H1 (cell line): ENCODE data around the gene MAML1. TPM values are rescaled to one million over a fixed set of nuclear protein-coding genes. Genes with fewer than 3 reads are reported as not detected.

Experiments
- CTCF ChIA-PET: fragments of 300-600 bp; sonication (Branson Sonifier 250); formaldehyde crosslinking; loops from one replicate; lab custom pipeline; 2021; ENCODE audit not compliant: partially characterized antibody; lab: Charles Lee
- POLR2A ChIA-PET: fragments of 300-600 bp; sonication (Branson Sonifier 250); formaldehyde crosslinking; loops from one replicate; lab custom pipeline; 2021; ENCODE audit warnings: inconsistent platforms; ENCODE audit not compliant: partially characterized antibody; lab: Charles Lee
- DNase-seq, 2 experiments: peaks; one replicate each; pipeline versions ENCODE4 v3.0.0 to v3.0.0-alpha.2; 2010 to 2022; ENCODE audit warnings: low spot score in 2 of 2, low read depth in 1 of 2, mixed read lengths in 1 of 2
- FAIRE-seq: peaks from 2 replicates; lab custom pipeline; 2011; peaks lifted over from hg19 to GRCh38; lab: Jason Lieb, UNC
- H2AFZ ChIP-seq: 2 replicates; pipeline ENCODE4 v1.8.1; 2012; ENCODE audit warnings: low read length, inconsistent platforms
- H2AK5ac ChIP-seq: 2 replicates; pipeline ENCODE4 v1.6.1; 2013; ENCODE audit warnings: low read depth, low read length
- H2BK120ac ChIP-seq: replicated peaks from 2 replicates; pipeline ENCODE3; 2013; ENCODE audit warnings: low read depth, low read length, inconsistent platforms
- H2BK12ac ChIP-seq: 2 replicates; pipeline ENCODE4 v1.6.1; 2013; ENCODE audit warnings: low read depth, low read length
- H2BK15ac ChIP-seq: 2 replicates; pipeline ENCODE4 v1.6.1; 2013; ENCODE audit warnings: low read length
- H2BK20ac ChIP-seq: 2 replicates; pipeline ENCODE4 v1.6.1; 2013; ENCODE audit warnings: low read length
- H2BK5ac ChIP-seq: 2 replicates; pipeline ENCODE4 v1.6.1; 2013; ENCODE audit warnings: low read depth, low read length
- H3K14ac ChIP-seq: 2 replicates; pipeline ENCODE4 v1.6.1; 2013; ENCODE audit warnings: inconsistent platforms; ENCODE audit not compliant: insufficient read length
- H3K18ac ChIP-seq: 2 replicates; pipeline ENCODE4 v1.6.1; 2013; ENCODE audit warnings: low read length; ENCODE audit errors: extremely low read depth
- H3K23ac ChIP-seq: 2 replicates; pipeline ENCODE4 v1.6.1; 2013; ENCODE audit warnings: inconsistent platforms; ENCODE audit not compliant: insufficient read length
- H3K23me2 ChIP-seq: 2 replicates; pipeline ENCODE4 v1.6.1; 2013; ENCODE audit warnings: low read depth, low read length
- H3K27ac ChIP-seq: 2 replicates; pipeline ENCODE4 v1.6.1; 2011; ENCODE audit warnings: low read depth, low read length, inconsistent platforms
- H3K27me3 ChIP-seq, 4 experiments: replicated peaks in 1 of 4; 1 replicate in 1 of 4; 2 replicates in 3 of 4; pipeline versions ENCODE4 v1.6.1 to v1.8.1; 2011 to 2013; ENCODE audit warnings: low read length in 3 of 4, mild to moderate bottlenecking in 3 of 4, inconsistent platforms in 2 of 4, mixed read lengths in 2 of 4, moderate library complexity in 1 of 4; ENCODE audit not compliant: control insufficient read depth in 3 of 4, insufficient read depth in 3 of 4; ENCODE audit errors: extremely low read depth in 1 of 4
- H3K36me3 ChIP-seq, 4 experiments: 2 replicates each; pipeline versions ENCODE4 v1.6.1 to v1.8.1; 2011 to 2013; ENCODE audit warnings: mild to moderate bottlenecking in 4 of 4, low read length in 3 of 4, moderate library complexity in 2 of 4, control low read depth in 1 of 4, inconsistent platforms in 1 of 4; ENCODE audit not compliant: insufficient read depth in 4 of 4, control insufficient read depth in 2 of 4
- H3K4ac ChIP-seq: replicated peaks from 2 replicates; pipeline ENCODE3; 2013; ENCODE audit warnings: low read length, low read depth, mixed read lengths, inconsistent platforms; ENCODE audit not compliant: insufficient read length
- H3K4me1 ChIP-seq, 4 experiments: replicated peaks in 1 of 4; 1 replicate in 1 of 4; 2 replicates in 3 of 4; pipeline versions ENCODE4 v1.6.1 to v1.8.1; 2011 to 2013; ENCODE audit warnings: low read length in 3 of 4, inconsistent platforms in 2 of 4, mixed read lengths in 1 of 4; ENCODE audit not compliant: insufficient read depth in 4 of 4, control insufficient read depth in 3 of 4
- H3K4me2 ChIP-seq, 2 experiments: 2 replicates each; pipeline versions ENCODE4 v1.6.1 to v1.8.1; 2011 to 2013; ENCODE audit warnings: low read depth in 2 of 2, low read length in 2 of 2, control low read depth in 1 of 2, inconsistent platforms in 1 of 2, mild to moderate bottlenecking in 1 of 2; ENCODE audit not compliant: insufficient read depth in 1 of 2
- H3K4me3 ChIP-seq, 4 experiments: fragments of 200-600, 300-600 bp in 1 of 4; sonication (generic), shearing (Covaris generic), sonication (Bioruptor Twin) in 1 of 4; 2 replicates each; pipeline versions ENCODE4 v1.5.1 to v1.8.1; 2011 to 2016; ENCODE audit warnings: low read length in 4 of 4, low read depth in 3 of 4, control low read depth in 2 of 4, inconsistent platforms in 2 of 4, mild to moderate bottlenecking in 2 of 4, mixed read lengths in 1 of 4, moderate library complexity in 1 of 4; ENCODE audit not compliant: insufficient read depth in 2 of 4; ENCODE audit errors: extremely low read depth in 1 of 4
- H3K56ac ChIP-seq: replicated peaks from 2 replicates; pipeline ENCODE3; 2013; ENCODE audit warnings: low read depth, mild to moderate bottlenecking, mixed read lengths, low read length, inconsistent platforms; ENCODE audit not compliant: insufficient read length
- H3K79me1 ChIP-seq: 2 replicates; pipeline ENCODE4 v1.6.1; 2013; ENCODE audit warnings: low read depth, low read length, control low read depth
- H3K79me2 ChIP-seq, 2 experiments: 2 replicates each; pipeline versions ENCODE4 v1.6.1 to v1.8.1; 2012 to 2013; ENCODE audit warnings: low read length in 2 of 2, mild to moderate bottlenecking in 2 of 2, inconsistent platforms in 1 of 2; ENCODE audit not compliant: insufficient read depth in 2 of 2, control insufficient read depth in 1 of 2
- H3K9ac ChIP-seq, 4 experiments: replicated peaks in 1 of 4; 1 replicate in 1 of 4; 2 replicates in 3 of 4; pipeline versions ENCODE4 v1.6.1 to v1.8.1; 2011 to 2013; ENCODE audit warnings: low read depth in 3 of 4, low read length in 3 of 4, control low read depth in 2 of 4, mild to moderate bottlenecking in 2 of 4, moderate library complexity in 2 of 4, inconsistent platforms in 1 of 4; ENCODE audit errors: extremely low read depth in 1 of 4
- H3K9me3 ChIP-seq, 2 experiments: 2 replicates each; pipeline versions ENCODE4 v1.6.1 to v1.8.1; 2012 to 2013; ENCODE audit warnings: mild to moderate bottlenecking in 2 of 2, moderate library complexity in 2 of 2, control low read depth in 1 of 2, inconsistent platforms in 1 of 2, low read depth in 1 of 2, low read length in 1 of 2, mixed read lengths in 1 of 2; ENCODE audit not compliant: insufficient read depth in 2 of 2
- H4K20me1 ChIP-seq, 2 experiments: replicated peaks in 1 of 2; 2 replicates each; pipeline versions ENCODE3 to v1.8.1; 2011 to 2013; ENCODE audit warnings: inconsistent platforms in 2 of 2, low read length in 2 of 2, mild to moderate bottlenecking in 1 of 2; ENCODE audit not compliant: insufficient read depth in 2 of 2, control insufficient read depth in 1 of 2
- H4K5ac ChIP-seq: 2 replicates; pipeline ENCODE4 v1.6.1; 2013; ENCODE audit warnings: low read length, low read depth, mixed read lengths, inconsistent platforms; ENCODE audit not compliant: insufficient read length
- H4K8ac ChIP-seq: 2 replicates; pipeline ENCODE4 v1.8.0; 2013; ENCODE audit warnings: mild to moderate bottlenecking, moderate library complexity, low read length, inconsistent platforms; ENCODE audit not compliant: insufficient read depth; ENCODE audit errors: extremely low read depth
- H4K91ac ChIP-seq: replicated peaks from 2 replicates; pipeline ENCODE3; 2013; ENCODE audit warnings: low read length, mixed read lengths, inconsistent platforms; ENCODE audit not compliant: insufficient read length
- POLR2AphosphoS5 ChIP-seq: IDR thresholded peaks from 2 replicates; pipeline ENCODE4 v1.6.1; 2011; ENCODE audit warnings: low read depth, low read length
- WGBS, 2 experiments: shearing (Covaris generic) in 1 of 2; methylation state at CpG; one replicate each; pipeline versions ENCODE4 v1.1.6 to v1.1.7; 2013 to 2015; ENCODE audit warnings: low lambda C conversion rate in 2 of 2, mixed read lengths in 2 of 2, inconsistent platforms in 1 of 2, low coverage in 1 of 2, missing lambda C conversion rate in 1 of 2; ENCODE audit not compliant: insufficient replicate concordance in 2 of 2, insufficient coverage in 1 of 2, insufficient read length in 1 of 2; ENCODE audit errors: extremely low coverage in 1 of 2, missing lambda C conversion rate in 1 of 2; 5-methylcytosine and 5-hydroxymethylcytosine counted together
- polyA plus RNA-seq, 7 experiments: library from polyadenylated mRNA; depleted of rRNA in 3 of 7; stranded (reverse) in 5 of 7; unstranded in 2 of 7; fragments of >200 nt in 5 of 7; fragments of 200-250 nt in 2 of 7; gene quantifications; 1 replicate in 5 of 7; 2 replicates in 1 of 7; 4 replicates in 1 of 7; pipeline versions ENCODE4 v1.2.1 to v1.2.3, GENCODE V29; 2011 to 2013; ENCODE audit warnings: missing spikeins in 2 of 7, mixed read lengths in 2 of 7
- total RNA-seq: library from RNA; stranded (reverse); fragmentation: NEBNext Ultra II Directional; extraction: Animal tissue kit (Norgen Biotek cat#: 25700); gene quantifications from 2 replicates; pipeline ENCODE4 v1.2.1, GENCODE V29; 2021

MAML1 gene
- total and polyA plus RNA-seq, 2 of the 8 experiments (the other 6 are each of a cell fraction or from before 2014, with no cell fraction given), result 17.1 to 41.9 TPM

- FAIRE-seq (no peak), DNase-seq (no peak)
- Histone ChIP-seq H2BK120ac (no peak overlapping the region), H3K4me3 (no peak overlapping the region), H3K14ac (no peak overlapping the region), H2BK12ac (no peak overlapping the region), H3K56ac (no peak overlapping the region), H3K79me1 (no peaks in the 10 kb centered on the region; the same call in 1 of the 2 replicates), H3K4me2 (no peak overlapping the region), H3K27ac (no peak overlapping the region), H2BK15ac (no peak overlapping the region), H3K9ac (no peak overlapping the region), H3K4me1 (peaks cover 0 to 3% (median 1%) of the 10 kb centered on the region in 4 experiments; a peak in 2 of 7 replicates), H3K18ac (no peak overlapping the region), H4K5ac (no peak overlapping the region), H3K23me2 (peaks cover 4% of the 10 kb centered on the region; the same call in 1 of the 2 replicates), H3K79me2 (peaks cover 2 to 14% of the 10 kb centered on the region in 2 experiments), H4K20me1 (peaks cover 3 to 6% of the 10 kb centered on the region in 2 experiments), H2AFZ (no peak overlapping the region), H3K36me3 (peaks cover 35 to 65% (median 47%) of the 10 kb centered on the region in 4 experiments), H3K4ac (no peak overlapping the region), H2BK5ac (no peak overlapping the region), H2BK20ac (no peak overlapping the region), H3K27me3 (no peaks in the 10 kb centered on the region), H3K9me3 (no peaks in the 10 kb centered on the region), H2AK5ac (no peak overlapping the region), H4K8ac (no peak overlapping the region), H3K23ac (no peak overlapping the region), H4K91ac (no peak overlapping the region)
- ChIA-PET CTCF (interaction anchor here (0.7 to 1.3 kb wide), 2 partner anchors 33 to 40 kb away, joined by 4 to 5 read pairs; no protein-coding TSS in a partner anchor), POLR2A (interaction anchor here (0.5 to 7.4 kb wide), 8 partner anchors 9 to 118 kb away, joined by 3 to 60 read pairs (median 3); no protein-coding TSS in a partner anchor)
- WGBS, 2 experiments, result 94% methylated on average over 4 of the region's 4 CpGs; no CpG with 5 or more reads in 1 of the 2 experiments
- TF ChIP-seq POLR2AphosphoS5, result no peak
Measured at GRCh38 chr5:179729303-179729702, 3.3 kb upstream of the MAML1 start.
